ENCODE data around the gene ZDHHC7. TPM values are rescaled to one million over a fixed set of nuclear protein-coding genes. Genes with fewer than 3 reads are reported as not detected.
"Not testable (repeated sequence)": the region's sequence is repeated elsewhere in the genome, so short reads cannot be mapped to it uniquely, and the experiment has no call there.

The ZDHHC7 gene
- polyA plus RNA-seq, 12 donors = 34.6 to 46.3 (median 39.3) TPM; not detected in 1

DNA sequence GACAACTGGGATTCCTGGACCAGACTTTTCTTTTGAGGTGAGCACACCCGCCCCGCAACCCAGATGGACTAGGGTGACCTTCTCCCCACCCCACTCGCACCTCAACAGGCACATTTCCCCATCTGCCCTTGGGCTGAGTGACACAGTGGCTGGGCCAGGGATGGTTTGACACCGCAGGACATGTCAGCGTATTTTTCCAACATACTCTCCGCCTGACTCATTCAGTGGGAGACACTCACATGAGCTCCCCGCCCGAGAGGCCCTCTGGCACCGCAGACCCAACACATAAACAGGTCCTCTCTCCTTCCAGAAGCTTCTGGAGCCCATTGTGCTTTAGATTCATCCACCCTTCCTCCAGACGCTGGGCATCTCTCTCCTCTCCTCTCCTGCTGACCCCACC lies 69.4 kb downstream of the ZDHHC7 start:
- DNase-seq = no peak

- peak; percentile 60 for DNase-seq
These were observed 70.4 kb downstream of the ZDHHC7 start for GRCh38 chr16:84940670-84941551.

DNA sequence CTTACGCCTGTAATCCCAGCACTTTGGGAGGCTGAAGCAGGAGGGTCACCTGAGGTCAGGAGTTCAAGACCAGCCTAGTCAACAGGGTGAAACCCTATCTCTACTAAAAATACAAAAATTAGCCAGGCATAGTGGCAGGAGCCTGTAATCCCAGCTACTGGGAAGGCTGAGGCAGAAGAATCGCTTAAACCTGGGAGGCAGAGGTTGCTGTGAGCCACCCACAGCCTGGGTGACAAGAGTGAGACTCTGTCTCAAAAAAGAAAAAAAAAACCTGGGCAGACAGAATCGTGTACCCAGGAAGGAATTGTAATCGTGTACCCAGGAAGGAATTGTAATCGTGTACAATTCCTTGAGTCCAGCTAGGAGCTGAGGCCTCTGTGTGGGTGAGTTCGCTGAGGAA lies 72.7 kb downstream of the ZDHHC7 start:
- DNase-seq = not testable (repeated sequence)

- no peak for DNase-seq
These were observed 73.9 kb downstream of the ZDHHC7 start for GRCh38 chr16:84937196-84938005.

- peak; percentile 59 for DNase-seq
These were observed 77.3 kb downstream of the ZDHHC7 start for GRCh38 chr16:84933774-84934631.

GRCh38 chr16:84932681-84933080 lies 78.7 kb downstream of the ZDHHC7 start:
- no peak for DNase-seq

DNA sequence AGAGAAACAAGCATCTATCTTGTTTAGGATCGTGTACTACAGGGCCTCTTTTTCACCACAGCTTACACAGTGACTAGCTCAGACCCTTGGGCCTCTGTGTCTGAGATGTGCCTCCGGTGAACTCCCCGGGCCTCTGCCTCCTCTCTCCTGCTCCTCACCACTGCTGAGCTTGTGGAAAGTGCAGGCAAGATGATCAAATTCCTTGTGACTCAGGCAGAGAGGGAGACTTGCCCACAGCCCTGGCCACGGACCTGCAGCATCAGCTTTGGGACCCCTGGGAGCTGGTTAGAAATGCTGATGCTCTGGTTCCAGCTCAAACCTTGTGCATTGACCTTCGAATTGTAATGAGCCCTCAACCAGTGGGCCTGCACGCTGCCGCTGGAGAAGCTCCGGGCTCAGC lies 79.8 kb downstream of the ZDHHC7 start:
- DNase-seq = no peak

DNA sequence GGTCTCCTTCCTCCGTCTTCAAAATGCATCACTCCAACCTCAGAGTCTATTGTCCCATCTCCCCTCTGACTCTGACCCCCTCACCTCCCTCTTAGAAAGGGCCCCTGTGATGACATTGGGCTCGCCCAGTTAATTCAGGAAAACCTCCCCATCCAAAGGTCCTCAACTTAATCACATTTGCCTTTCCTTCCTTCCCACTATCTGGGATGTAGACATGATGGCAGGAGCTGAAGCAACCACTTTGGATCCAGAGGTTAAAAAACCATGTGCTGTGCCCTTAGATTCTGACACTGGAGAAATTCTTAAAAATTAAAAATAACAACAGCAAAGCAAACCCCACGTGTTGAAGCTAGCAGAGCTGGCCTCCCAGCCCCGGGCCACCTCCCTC lies 80.2 kb downstream of the ZDHHC7 start:
- no peak for DNase-seq

DNA sequence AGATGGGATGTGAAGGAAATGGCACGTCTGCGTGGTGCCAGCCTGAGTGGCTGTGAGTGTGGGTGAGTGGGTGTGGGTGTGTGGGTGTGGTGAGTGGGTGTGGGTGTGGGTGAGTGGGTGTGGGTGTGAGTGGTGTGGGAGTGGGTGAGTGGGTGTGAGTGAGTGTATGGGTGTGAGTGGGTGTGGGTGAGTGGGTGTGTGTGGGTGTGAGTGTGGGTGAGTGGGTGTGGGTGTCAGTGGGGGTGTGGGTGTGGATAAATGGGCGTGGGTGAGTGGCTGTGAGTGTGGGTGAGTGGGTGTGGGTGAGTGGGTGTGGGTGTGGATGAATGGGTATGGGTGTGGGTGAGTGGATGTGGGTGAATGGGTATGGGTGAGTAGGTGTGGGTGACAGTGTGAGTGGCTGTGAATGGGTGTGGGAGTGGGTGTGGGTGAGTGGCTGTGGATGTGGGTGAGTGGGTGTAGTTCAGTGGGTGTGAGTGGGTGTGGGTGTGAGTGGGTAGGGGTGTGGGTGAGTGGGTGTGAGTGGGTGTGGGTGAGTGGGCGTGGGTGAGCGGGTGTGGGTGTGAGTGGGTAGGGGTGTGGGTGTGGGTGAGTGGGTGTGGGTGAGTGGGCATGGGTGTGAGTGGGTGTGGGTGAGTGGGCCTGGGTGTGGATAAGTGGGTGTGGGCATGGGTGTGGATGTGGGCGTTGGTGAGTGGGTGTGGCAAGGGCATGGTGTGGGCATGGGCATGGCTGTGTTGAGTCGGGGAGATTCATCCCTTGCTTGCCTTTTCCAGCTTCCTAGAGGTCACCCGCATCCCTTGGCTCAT lies 80.8 kb downstream of the ZDHHC7 start:
- DNase-seq = no peak

DNA sequence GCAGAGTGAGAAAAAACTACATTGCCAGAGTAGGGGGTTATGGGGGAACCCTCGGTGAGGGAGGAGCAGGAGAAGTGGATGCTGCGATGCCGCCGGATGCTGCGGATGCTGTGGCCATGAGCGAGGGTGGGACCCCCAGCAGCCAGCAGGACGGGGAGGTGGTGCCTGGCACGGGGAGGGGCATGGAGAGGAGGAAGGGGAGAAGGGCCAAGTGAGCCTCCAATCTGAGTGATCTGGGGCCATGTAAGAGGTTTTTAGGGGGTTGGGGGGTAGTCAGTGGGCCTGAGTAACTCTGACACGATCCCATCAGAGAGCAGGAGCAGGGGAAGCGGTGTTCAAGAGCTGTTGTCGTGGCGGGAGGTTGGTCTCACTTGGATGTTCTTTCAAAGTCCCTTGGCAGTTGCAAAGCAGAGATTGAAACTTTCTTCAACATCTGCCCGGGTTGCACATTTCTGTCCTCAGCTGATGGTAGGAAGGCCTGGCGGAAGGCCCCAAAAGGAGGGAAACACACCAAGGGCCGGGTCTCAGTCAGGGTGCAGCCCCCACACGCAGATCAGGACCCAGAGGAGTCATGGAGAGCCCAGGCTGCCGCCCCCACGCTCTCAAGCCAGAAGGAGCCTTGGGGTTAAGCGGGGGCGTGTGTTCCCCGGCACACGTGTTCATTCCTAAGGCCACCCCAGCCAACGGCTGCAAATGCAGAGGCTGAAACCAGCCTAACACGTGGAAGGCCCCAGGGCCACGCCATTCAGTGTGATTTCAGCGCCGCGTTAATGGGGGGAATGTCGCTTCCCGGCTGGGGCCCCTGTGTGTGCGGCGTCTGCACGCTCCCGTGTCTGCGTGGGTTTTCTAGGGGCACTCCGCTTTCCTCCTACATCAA lies 81.7 kb downstream of the ZDHHC7 start:
- DNase-seq = no peak

GRCh38 chr16:84928679-84929420 lies 82.5 kb downstream of the ZDHHC7 start:
- DNase-seq = peak; percentile 66

- DNase-seq = no peak
These were observed 83.4 kb downstream of the ZDHHC7 start for GRCh38 chr16:84927621-84928591.

DNA sequence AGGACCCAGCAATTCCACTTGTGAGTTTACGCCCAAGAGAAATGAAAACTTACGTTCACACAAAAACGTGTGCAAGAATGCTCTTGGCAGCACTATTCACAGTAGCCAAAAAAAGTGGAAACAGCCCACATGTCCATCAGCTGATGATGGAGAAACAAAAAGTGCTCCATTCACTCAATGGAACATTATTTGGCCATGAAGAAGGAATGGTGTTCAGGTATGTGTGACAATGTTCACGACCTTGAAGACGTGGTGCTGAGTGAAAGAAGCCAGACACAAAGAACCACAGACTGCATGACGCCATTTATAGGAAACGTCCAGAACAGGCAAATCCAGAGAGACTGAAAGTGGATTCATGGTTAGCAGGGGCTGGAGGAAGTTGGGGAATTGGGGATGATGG lies 84.9 kb downstream of the ZDHHC7 start:
- DNase-seq = no peak

DNA sequence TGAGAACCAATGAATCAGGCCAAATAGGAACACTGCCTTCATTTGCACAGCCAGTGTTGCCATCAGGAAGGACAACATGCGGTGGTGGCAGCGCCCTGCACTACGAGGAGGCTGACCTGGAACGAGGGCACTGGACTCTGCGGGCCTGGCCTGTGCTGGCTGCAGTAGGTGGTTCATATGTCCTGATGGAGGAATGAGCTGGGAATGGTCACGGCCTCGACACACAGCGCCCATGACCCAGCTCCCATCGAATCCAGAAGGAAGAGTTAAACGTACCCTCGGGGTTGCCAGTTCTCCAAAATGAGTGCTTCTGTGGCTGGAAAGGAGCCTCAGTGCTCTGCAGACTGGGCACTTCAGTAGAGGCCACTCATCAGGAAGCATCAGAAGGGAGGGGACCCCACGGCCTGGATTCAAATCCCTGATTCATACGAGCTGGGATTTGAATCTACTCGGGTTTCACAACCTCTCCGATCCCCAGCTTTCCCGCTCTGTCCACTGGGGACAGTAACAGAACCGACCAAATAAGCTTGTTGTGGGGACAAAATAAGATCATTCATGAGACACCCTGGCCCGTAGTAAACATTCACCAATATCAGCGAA lies 85.5 kb downstream of the ZDHHC7 start:
- no peak for DNase-seq

DNA sequence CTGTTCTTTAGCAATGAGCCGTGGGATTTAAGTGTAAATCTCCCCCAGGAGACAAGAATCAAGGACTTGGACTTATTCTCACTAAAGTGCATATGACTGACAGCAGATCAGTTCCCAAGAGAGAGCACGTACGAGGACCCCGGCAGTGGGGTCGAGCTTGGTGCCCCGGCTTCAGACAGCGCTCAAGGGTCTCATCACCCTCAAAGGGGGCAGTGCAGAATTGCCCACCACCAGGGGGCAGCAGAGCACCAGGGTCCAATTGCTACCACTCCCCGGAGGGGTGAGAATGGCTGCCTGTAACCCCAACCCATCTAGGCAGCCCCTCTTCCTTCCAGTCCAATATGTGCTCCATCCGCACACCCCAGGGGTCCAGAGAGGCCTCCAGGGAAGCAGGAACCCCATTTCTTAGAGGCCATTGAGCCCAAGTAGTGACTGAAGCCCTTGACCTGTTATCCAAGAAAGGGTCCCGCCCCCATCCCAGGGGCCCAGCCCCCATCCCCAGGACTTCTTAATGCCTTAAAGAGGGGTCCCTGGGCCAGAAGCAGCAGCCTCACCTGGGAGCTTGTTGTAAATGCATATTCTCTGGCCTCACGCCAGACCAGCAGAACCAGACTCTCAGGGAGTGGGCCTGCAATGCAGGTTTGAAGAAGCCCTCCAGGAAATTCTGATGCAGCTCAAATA lies 86.1 kb downstream of the ZDHHC7 start:
- no peak for DNase-seq

DNA sequence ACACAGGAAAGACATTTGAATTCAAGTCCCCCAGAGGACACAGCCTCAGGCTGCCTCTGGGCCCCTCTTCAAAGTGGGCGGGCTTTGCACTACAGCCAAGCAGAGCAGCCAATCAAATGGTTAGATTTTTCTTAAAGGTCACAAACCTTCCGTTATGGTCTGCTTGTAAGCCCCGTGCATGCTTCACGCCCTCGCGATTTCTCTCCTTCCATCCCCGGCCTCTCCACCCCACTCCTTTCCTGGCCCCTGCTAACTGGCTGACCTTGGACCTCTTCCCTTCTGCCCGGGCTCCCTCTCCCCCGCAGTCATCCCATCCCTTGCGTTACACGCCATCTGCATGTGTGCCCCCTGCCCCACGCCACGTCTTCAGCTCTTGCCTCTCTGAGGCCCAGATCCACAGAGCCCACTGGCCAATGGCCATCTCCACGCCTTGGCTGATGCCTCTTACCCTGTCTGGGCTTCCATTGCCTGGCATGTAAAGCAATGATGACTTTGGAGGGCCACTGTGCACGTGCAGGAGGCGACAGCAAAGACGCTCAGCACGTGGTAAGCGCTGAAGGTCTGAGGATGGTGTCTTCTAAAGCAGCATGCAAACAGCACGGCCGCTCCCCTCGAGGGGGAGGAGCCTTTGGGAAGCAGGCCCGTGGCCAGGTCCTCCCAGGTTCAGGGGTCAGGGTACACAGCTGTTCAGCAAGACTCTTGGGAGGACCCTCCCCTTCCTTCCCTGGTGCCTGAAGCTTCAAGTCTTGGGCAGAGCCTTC lies 86.8 kb downstream of the ZDHHC7 start:
- peak; percentile 80 for DNase-seq

All from muscle of arm (tissue), 12 donors.